ENCODE results near the gene DNM1.
"Not testable (repeated sequence)": the region's sequence is repeated elsewhere in the genome, so short reads cannot be mapped to it uniquely, and the experiment has no call there.

Gene DNM1

GRCh38 chr9:128276574-128277270 is 73.5 kb downstream of the DNM1 start:
- DNase-seq (ENCODE audit: extremely low spot score), result peak; percentile 38
- ChIA-PET CTCF (no interaction called here), POLR2A (interaction anchor here (0.9 to 1.2 kb wide), 7 partner anchors 14 to 143 kb away, joined by 3 to 8 read pairs (median 4); no protein-coding TSS in a partner anchor)
- TF ChIP-seq L3MBTL2 (conservative IDR thresholded peaks at IDR 0.05) (peak; percentile 17; the same call in 1 of the 2 replicates), ELF4 (IDR thresholded peaks at IDR 0.05) (no peak)

- CTCF ChIA-PET; DNase-seq (ENCODE audit: extremely low spot score); POLR2A ChIA-PET: not testable (repeated sequence)
Measured at GRCh38 chr9:128279088-128280073, 76.2 kb downstream of the DNM1 start.

GRCh38 chr9:128280084-128280622 is 77.0 kb downstream of the DNM1 start:
- no peak for DNase-seq (ENCODE audit: extremely low spot score)
- TF ChIP-seq BHLHE40 (IDR thresholded peaks at IDR 0.05; ENCODE audit: borderline replicate concordance) (no peak), ARNT (IDR thresholded peaks at IDR 0.05) (no peak), TARDBP (IDR thresholded peaks at IDR 0.05) (no peak), L3MBTL2 (conservative IDR thresholded peaks at IDR 0.05) (no peak), SP1 (IDR thresholded peaks at IDR 0.05) (no peak), NFRKB (IDR thresholded peaks at IDR 0.05) (no peak), HDGF (IDR thresholded peaks at IDR 0.05; ENCODE audit: borderline replicate concordance) (no peak), ELF4 (IDR thresholded peaks at IDR 0.05) (no peak), ZNF384 (IDR thresholded peaks at IDR 0.05) (no peak), PKNOX1 (IDR thresholded peaks at IDR 0.05) (no peak), LEF1 (IDR thresholded peaks at IDR 0.05; ENCODE audit: borderline replicate concordance) (no peak), FOXK2 (IDR thresholded peaks at IDR 0.05) (no peak), FOXM1 (IDR thresholded peaks at IDR 0.05; ENCODE audit: borderline replicate concordance) (no peak), FOXA1 (IDR thresholded peaks at IDR 0.05) (no peak), SUZ12 (IDR thresholded peaks at IDR 0.05) (no peak), CTBP1 (IDR thresholded peaks at IDR 0.05; ENCODE audit: borderline replicate concordance) (no peak)
- POLR2A ChIA-PET, result no interaction called here
- CTCF ChIA-PET, result no interaction called here

- no peak for DNase-seq (ENCODE audit: extremely low spot score)
- CTCF ChIA-PET, result no interaction called here
- POLR2A ChIA-PET, result no interaction called here
- no peak for TF ChIP-seq HDGF (IDR thresholded peaks at IDR 0.05; ENCODE audit: borderline replicate concordance)
Measured at GRCh38 chr9:128282500-128282899, 79.3 kb downstream of the DNM1 start.

- no peak for DNase-seq (ENCODE audit: extremely low spot score)
- TF ChIP-seq ELF4 (IDR thresholded peaks at IDR 0.05), result no peak
- CTCF ChIA-PET, result interaction anchor here (0.6 kb wide), 1 partner anchor 172 kb away, joined by 5 read pairs; no protein-coding TSS in a partner anchor
- POLR2A ChIA-PET, result interaction anchor here (1.1 kb wide), 1 partner anchor 9 kb away, joined by 5 read pairs; the partner anchor contains the start of genes GOLGA2 and SWI5
Measured at GRCh38 chr9:128285033-128285784, 82.0 kb downstream of the DNM1 start.

GRCh38 chr9:128286440-128286839 is 83.3 kb downstream of the DNM1 start:
- TF ChIP-seq CTBP1 (IDR thresholded peaks at IDR 0.05; ENCODE audit: borderline replicate concordance), result no peak
- no peak for TF ChIP-seq FOXK2 (IDR thresholded peaks at IDR 0.05)
- no peak for TF ChIP-seq SP1 (IDR thresholded peaks at IDR 0.05)
- TF ChIP-seq BHLHE40 (IDR thresholded peaks at IDR 0.05; ENCODE audit: borderline replicate concordance), result no peak
- no peak for TF ChIP-seq FOXM1 (IDR thresholded peaks at IDR 0.05; ENCODE audit: borderline replicate concordance)
- TF ChIP-seq PKNOX1 (IDR thresholded peaks at IDR 0.05), result no peak
- DNase-seq (ENCODE audit: extremely low spot score), result no peak
- ChIA-PET CTCF (no interaction called here), POLR2A (interaction anchor here (0.9 kb wide), 1 partner anchor 11 kb away, joined by 3 read pairs; the partner anchor contains the start of genes GOLGA2 and SWI5)

Data from HEK293T (cell line).